Panc1 (cell line): ENCODE results near the gene OTULIN.

ENCODE experiments used
- CTCF ChIP-seq: fragments of 450-650 bp; IDR thresholded peaks from 2 replicates; pipeline ENCODE4 v1.5.1; 2017; ENCODE audit warnings: mild to moderate bottlenecking
- POLR2AphosphoS5 ChIP-seq: IDR thresholded peaks from 2 replicates; pipeline ENCODE4 v1.6.1; 2012; ENCODE audit warnings: mild to moderate bottlenecking, low read depth, low read length, moderate library complexity
- REST ChIP-seq, 2 experiments: IDR thresholded peaks; 2 replicates each; pipeline ENCODE4 v1.6.1; 2011 to 2012; ENCODE audit warnings: low read depth in 2 of 2, control low read depth in 1 of 2, low read length in 1 of 2, mild to moderate bottlenecking in 1 of 2, moderate library complexity in 1 of 2; ENCODE audit not compliant: insufficient read depth in 1 of 2
- SIN3A ChIP-seq: IDR thresholded peaks from 2 replicates; pipeline ENCODE4 v1.6.1; 2012; ENCODE audit warnings: low read depth, mild to moderate bottlenecking, low read length, moderate library complexity, borderline replicate concordance; ENCODE audit not compliant: insufficient read depth

GRCh38 chr5:14669415-14669814, 4.9 kb downstream of the OTULIN start:
- TF ChIP-seq CTCF (no peak), REST (IDR thresholded peaks at IDR 0.05; ENCODE audit: insufficient read depth in 1 of 2, low read depth in 2 of 2, low read length in 1 of 2) (no peak), POLR2AphosphoS5 (no peak), SIN3A (no peak)
